Tibial nerve (tissue), 4 donors: ENCODE measurements around the gene DFFA.

Experiments
- EP300 ChIP-seq, 2 donors: sonication (generic); formaldehyde crosslinking; IDR thresholded peaks; one replicate each; pipeline ENCODE4 v1.6.1; 2017; ENCODE audit warnings: antibody characterized with exemption in 2 of 2, mild to moderate bottlenecking in 1 of 2
- POLR2A ChIP-seq, 2 donors: fragments of 450-650 bp; IDR thresholded peaks; one replicate each; pipeline ENCODE4 v1.6.1; 2017; ENCODE audit warnings: antibody characterized with exemption in 2 of 2, mild to moderate bottlenecking in 2 of 2, moderate library complexity in 2 of 2
- TF ChIP-seq, protein P1 (sequence below), 5 experiments: fragments of 200-600 bp in 3 of 5; fragments of 450-650 bp in 2 of 5; sonication (generic) in 3 of 5; IDR thresholded peaks; one replicate each; pipeline ENCODE4 v1.5.1; 2016 to 2019; ENCODE audit warnings: antibody characterized with exemption in 5 of 5, mild to moderate bottlenecking in 3 of 5, moderate library complexity in 2 of 5

DNA sequence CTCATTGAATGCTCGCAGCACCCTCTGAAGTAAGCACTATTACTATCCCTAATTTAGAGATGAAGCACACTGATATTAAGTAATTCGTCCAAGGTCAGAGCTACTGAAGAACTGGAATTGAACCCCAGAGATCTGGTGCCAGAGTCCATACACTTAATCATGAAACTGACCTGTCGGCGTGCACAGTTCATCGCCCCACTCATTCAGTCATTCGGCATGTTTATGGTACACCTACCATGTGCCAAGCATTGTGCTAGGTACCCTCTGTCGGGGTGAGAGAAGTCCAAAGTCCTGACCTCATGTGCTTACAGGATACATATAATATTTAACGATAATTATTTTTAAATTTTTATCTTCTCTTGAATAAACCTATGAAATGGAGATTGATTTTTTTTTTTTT, 47.7 kb downstream of the DFFA start:
- TF ChIP-seq, protein P1, sequence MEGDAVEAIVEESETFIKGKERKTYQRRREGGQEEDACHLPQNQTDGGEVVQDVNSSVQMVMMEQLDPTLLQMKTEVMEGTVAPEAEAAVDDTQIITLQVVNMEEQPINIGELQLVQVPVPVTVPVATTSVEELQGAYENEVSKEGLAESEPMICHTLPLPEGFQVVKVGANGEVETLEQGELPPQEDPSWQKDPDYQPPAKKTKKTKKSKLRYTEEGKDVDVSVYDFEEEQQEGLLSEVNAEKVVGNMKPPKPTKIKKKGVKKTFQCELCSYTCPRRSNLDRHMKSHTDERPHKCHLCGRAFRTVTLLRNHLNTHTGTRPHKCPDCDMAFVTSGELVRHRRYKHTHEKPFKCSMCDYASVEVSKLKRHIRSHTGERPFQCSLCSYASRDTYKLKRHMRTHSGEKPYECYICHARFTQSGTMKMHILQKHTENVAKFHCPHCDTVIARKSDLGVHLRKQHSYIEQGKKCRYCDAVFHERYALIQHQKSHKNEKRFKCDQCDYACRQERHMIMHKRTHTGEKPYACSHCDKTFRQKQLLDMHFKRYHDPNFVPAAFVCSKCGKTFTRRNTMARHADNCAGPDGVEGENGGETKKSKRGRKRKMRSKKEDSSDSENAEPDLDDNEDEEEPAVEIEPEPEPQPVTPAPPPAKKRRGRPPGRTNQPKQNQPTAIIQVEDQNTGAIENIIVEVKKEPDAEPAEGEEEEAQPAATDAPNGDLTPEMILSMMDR (IDR thresholded peaks at IDR 0.05): no peak
- TF ChIP-seq EP300 (IDR thresholded peaks at IDR 0.05) (no peak), POLR2A (IDR thresholded peaks at IDR 0.05) (no peak)
